GM19023 (cell line): ENCODE measurements around the gene EXOC1.

Experiments
- ATAC-seq: cut with Tn5 transposase; IDR thresholded peaks from one replicate; pipeline ENCODE4 v1.9.1; 2021; ENCODE audit warnings: mild to moderate bottlenecking, moderate library complexity; ENCODE audit not compliant: unreplicated experiment

Gene EXOC1

GRCh38 chr4:55849724-55850123 is 3.7 kb upstream of the EXOC1 start:
- ATAC-seq, result no peak

DNA sequence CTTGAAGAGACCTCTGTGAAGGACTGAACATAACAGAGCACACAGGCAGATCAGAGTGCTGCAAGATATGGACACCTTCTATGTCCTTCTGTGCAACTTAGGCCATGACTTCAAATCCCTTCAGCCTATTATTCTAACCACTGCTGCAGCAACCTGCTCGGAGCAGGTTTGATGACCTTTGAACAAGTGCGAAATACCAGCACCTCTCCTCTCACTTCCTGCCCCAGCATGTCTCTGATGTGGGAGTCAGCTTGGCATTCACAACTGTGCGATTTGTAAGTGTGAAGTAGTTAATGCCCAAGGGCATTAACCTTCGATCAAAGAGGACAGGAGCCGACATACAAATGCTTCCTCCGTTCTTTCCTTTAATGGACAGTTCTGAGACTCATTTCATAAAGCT is 1.6 kb upstream of the EXOC1 start:
- no peak for ATAC-seq

DNA sequence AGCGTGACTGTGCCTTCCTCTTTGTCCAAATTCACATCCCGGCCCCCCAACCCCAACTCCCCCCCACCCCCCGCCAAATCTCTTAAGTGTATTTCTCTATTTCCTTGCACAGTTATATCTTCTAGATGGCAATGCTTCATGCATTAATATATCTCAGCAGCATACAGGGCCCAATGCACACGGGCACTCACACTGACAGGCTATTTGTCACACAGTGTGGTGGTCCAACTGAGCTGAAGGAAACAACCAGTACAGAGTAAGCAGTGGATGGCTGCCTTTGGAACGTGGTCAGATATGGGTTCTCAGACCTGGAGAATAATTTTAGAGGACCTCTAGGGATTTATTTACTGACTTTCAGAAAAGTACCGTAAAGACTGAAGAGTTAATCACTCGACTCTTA is 681 bp downstream of the EXOC1 start:
- ATAC-seq, result no peak

GRCh38 chr4:55857586-55857985 is 4.1 kb downstream of the EXOC1 start:
- no peak for ATAC-seq

GRCh38 chr4:55859711-55860110 is 6.3 kb downstream of the EXOC1 start:
- ATAC-seq, result no peak

DNA sequence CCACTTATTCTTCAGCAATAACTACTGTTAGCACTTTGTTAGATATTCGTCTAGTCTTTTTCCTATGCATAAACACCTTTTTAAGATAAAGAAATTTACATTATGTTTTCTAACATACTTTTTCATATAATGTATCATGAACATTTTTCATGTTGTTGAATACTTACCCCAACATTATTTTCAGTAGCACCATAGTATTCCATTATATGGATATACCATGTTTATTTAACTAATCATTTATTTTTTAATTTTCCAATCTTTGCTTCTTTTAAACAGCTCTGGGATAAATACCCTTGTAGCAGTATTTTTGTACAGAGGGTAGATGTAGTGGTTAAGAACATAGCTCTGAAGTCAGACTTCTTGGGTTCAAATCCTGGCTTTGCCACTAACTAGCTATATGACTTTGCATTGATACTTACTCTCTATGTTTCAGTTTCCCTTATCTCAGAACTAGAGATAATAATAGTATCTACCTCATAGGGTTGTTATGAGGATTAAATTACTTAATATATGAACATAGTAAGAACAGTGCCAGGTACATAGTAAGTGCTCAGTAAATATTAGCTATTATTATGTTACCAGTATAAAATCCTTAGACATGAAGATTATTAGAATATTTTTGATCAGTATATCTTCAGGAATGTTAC is 11.3 kb downstream of the EXOC1 start:
- ATAC-seq, result no peak

- no peak for ATAC-seq
These were observed 11.9 kb downstream of the EXOC1 start for GRCh38 chr4:55865228-55865806.

DNA sequence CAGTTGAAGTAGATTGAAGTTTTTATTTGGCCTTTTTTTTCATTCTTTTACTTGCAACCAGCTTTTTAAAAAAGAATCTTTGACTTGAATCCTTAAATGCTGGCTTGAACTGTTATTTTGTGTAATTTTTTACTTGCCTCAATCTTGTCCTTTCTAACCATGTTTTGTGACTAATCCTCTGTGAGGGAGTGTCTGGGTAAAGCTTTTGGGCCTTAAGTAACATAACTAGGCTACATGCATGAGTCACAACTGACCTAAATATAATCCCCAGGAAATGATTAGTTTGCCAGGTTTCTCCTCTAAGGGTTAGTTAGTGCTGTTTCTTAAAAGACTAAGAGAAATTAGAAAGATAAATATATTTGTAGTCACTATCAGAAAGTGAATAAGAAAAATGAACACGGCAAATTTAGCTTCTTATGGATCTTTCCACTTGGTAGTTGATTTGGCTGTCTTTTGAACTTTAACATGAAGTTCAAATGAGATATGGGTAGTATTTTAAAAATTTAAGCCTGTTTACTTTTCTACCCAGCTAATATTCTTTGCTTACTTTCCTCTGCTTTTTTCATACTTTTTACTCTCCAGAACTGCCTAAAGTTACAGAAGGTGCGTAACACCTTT is 13.0 kb downstream of the EXOC1 start:
- peak; percentile 71 for ATAC-seq

- ATAC-seq, result peak; percentile 83
These were observed 13.6 kb downstream of the EXOC1 start for GRCh38 chr4:55866973-55867574.

DNA sequence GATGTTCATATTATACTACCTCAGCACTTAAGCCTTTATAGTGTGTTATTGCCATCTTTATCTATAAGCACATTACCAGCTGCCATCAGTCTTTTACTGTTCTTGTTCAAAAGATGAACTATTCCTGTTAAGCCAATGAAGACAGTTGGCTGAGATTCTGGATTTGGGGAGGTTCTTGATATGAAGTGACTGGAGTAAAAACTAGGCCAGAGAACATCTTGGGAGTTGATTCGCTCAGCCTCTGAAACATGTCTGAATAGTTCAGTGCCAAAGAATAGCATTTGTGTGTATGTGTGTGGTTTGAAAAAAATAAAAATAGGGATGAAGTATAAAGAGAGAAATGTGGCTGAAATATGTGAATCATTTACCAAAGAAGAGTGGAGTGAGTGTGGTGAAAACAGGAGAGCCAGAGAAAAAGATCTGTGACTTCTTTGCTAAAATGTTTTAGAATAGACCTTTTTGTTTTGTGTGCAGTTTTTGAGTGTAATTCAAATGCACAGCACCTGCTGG is 15.2 kb downstream of the EXOC1 start:
- no peak for ATAC-seq

GRCh38 chr4:55871299-55871800 is 17.9 kb downstream of the EXOC1 start:
- no peak for ATAC-seq

DNA sequence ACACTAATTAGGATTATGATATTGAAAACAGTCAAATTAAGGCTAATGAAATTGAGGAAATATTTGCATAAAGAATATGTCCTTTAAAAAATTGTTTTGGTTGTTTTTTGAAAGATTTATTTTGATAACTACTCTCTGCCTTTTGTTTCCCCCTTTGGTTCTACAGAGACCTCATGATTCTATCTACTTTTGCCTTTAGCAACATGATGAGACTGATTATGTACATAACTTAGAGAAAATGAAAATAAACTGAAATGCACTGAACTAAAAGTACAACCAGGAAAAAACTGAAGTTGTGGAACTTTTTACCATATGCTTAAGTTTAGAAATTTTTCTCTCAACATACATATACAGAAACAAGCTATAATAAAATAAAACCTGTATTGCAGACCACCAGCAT is 21.4 kb downstream of the EXOC1 start:
- ATAC-seq, result no peak

GRCh38 chr4:55876387-55876786 is 22.9 kb downstream of the EXOC1 start:
- ATAC-seq, result no peak

DNA sequence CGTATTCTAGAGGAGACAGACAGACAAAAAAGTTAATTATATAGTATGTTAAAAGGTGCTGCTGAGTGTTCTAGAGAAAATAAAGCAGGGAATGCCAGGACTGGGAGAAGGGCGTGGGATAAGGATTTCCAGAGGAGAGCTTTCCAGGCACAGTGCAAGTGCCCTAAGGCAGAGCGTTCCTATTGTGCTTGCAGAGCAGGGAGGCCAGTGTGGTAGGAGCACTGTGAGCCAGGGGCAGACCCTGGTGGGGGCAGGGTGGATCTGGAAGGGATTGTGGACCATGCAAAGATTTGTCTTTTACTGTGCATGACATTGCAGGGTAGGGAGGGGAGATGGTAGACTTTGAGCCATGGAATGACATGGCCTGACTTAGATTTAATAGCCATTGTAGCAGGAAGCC is 25.8 kb downstream of the EXOC1 start:
- no peak for ATAC-seq

DNA sequence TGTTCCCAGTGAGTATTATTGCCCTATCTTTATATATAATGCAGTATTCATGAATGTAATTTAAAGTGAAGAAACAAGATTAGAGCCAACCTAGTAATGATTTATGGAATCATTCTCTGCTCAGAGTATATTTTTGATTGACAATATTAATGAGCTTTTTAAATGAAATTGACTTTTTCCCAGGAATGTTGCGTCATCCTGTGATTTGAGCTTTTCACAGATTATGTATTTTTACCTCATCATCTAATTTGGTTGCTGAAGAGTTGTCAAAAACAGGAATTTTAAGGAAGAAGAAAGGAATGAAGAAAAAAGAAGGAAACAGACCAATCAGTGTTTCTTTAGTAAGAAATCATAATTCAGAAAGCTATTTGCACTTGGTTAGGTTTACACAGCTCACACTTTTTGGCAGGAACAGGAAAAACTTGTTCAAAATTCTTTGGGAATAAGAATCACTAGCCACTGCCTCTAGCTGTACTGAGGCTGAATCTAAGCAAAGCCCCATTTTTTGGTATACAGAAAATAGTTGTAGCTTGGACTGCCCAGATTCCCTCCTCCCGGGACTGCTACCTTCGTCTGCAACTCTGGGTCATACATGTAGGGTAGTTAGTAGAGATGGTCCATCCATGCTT is 27.3 kb downstream of the EXOC1 start:
- no peak for ATAC-seq

GRCh38 chr4:55884093-55884850 is 30.8 kb downstream of the EXOC1 start:
- no peak for ATAC-seq

- ATAC-seq, result no peak
These were observed 31.4 kb downstream of the EXOC1 start for GRCh38 chr4:55884851-55885219.

DNA sequence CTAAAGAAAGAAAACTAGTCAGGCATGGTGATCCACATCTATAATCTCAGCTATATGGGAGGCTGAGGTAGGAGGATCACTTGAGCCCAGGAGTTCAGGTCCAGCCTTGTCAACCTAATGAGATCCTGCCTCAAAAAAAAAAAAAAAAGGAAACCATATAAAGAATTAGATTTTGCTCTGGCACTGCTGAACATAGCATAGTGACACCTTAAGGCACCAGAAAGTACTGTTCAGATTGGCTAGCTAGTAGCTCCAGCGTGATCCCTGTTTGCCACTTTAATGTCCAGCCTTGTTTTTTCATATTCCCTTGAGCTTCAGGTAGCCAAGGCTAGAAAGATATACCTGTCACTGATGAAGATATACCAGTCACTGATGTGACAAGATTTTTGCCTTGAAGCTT is 34.1 kb downstream of the EXOC1 start:
- no peak for ATAC-seq

- ATAC-seq, result no peak
These were observed 38.7 kb downstream of the EXOC1 start for GRCh38 chr4:55892156-55892555.

DNA sequence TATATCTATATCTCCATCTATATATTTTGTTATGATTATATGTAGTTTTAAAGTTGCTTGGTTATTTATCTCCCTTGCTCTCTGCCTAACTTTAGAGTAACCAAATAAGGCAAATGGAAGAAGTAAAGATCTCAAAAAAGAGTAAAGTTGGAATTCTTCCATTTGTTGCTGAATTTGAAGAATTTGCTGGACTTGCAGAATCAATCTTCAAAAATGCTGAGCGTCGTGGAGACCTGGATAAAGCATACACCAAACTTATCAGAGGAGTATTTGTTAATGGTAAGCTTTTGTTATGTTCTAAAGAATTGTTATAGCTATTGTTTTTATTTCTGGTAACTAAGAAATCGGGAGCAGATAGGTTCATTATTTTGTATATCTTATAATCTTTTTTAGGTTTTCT is 43.2 kb downstream of the EXOC1 start:
- ATAC-seq, result no peak

DNA sequence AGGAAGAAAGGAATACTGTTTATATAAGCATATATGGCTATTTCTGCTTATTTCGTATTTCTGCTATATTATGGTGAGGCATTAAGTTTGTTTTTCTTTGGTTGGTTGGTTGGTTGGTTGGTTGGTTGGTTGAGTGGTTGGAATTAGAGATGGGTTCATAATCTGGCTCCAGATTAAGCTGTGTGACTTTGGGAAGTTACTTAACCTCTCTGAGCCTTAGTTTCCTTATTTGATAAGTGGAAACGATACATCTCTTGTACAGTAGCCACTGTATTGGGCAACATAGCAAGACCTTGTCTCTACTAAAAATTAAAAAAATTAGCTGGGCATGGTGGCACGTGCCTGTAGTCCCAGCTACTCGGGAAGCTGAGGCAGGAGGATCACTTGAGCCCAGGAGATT is 49.2 kb downstream of the EXOC1 start:
- ATAC-seq, result no peak
